Panc1 (cell line): Measurements from ENCODE around the gene ZC3H10. TPM values are rescaled to one million over a fixed set of nuclear protein-coding genes. Genes with fewer than 3 reads are reported as not detected.
A peak's percentile ranks its signal among the peaks of the same experiment; 100 is the strongest.

Experiments used
- ATAC-seq: fragments of 200-7000 bp; cut with Tn5 transposase; 2 replicates; pipeline ENCODE4 v1.9.1; 2020; ENCODE audit warnings: mild to moderate bottlenecking, moderate library complexity
- BruUV-seq: library from RNA; stranded (reverse); fragments of 400-500 nt; replicated peaks from 2 replicates; lab custom pipeline; 2021; lab: Mats Ljungman, UMichigan
- CTCF ChIA-PET: fragments of 300-600 bp; sonication (Branson Sonifier 250); formaldehyde crosslinking; loops from one replicate; lab custom pipeline; 2022; ENCODE audit warnings: antibody characterized with exemption; lab: Charles Lee
- POLR2A ChIA-PET: fragments of 300-600 bp; sonication (Branson Sonifier 250); formaldehyde crosslinking; loops from one replicate; lab custom pipeline; 2022; ENCODE audit warnings: antibody characterized with exemption; lab: Charles Lee
- DNase-seq: peaks from one replicate; pipeline ENCODE4 v3.0.0-alpha.2; 2010; ENCODE audit warnings: low read depth, low spot score
- H3K27ac ChIP-seq: 2 replicates; pipeline ENCODE4 v1.5.1; 2011; ENCODE audit warnings: mild to moderate bottlenecking, low read length, inconsistent platforms
- H3K27me3 ChIP-seq: fragments of 200-500 bp; sonication (Bioruptor generic); 2 replicates; pipeline ENCODE4 v1.6.0; 2014; ENCODE audit warnings: low read length, inconsistent platforms; ENCODE audit not compliant: control insufficient read depth, insufficient read depth
- H3K36me3 ChIP-seq: fragments of 200-500 bp; sonication (Bioruptor generic); 2 replicates; pipeline ENCODE4 v1.5.1; 2014; ENCODE audit warnings: inconsistent platforms, mild to moderate bottlenecking, low read length, moderate library complexity; ENCODE audit not compliant: control insufficient read depth, insufficient read depth
- H3K4me1 ChIP-seq: 2 replicates; pipeline ENCODE4 v1.5.1; 2011; ENCODE audit warnings: inconsistent platforms, mild to moderate bottlenecking, low read length, moderate library complexity; ENCODE audit not compliant: control insufficient read depth, insufficient read depth
- H3K4me3 ChIP-seq, 2 experiments: 2 replicates each; pipeline ENCODE4 v1.5.1; 2011 to 2012; ENCODE audit warnings: low read depth in 2 of 2, low read length in 2 of 2, mild to moderate bottlenecking in 2 of 2, inconsistent platforms in 1 of 2, moderate library complexity in 1 of 2
- H3K9me3 ChIP-seq: fragments of 200-500 bp; sonication (Bioruptor generic); 2 replicates; pipeline ENCODE4 v1.5.1; 2014; ENCODE audit warnings: low read depth, mild to moderate bottlenecking, inconsistent platforms, low read length, moderate library complexity; ENCODE audit not compliant: control insufficient read depth, insufficient read depth
- CTCF ChIP-seq: fragments of 450-650 bp; IDR thresholded peaks from 2 replicates; pipeline ENCODE4 v1.5.1; 2017; ENCODE audit warnings: mild to moderate bottlenecking
- POLR2AphosphoS5 ChIP-seq: IDR thresholded peaks from 2 replicates; pipeline ENCODE4 v1.6.1; 2012; ENCODE audit warnings: mild to moderate bottlenecking, low read depth, low read length, moderate library complexity
- SIN3A ChIP-seq: IDR thresholded peaks from 2 replicates; pipeline ENCODE4 v1.6.1; 2012; ENCODE audit warnings: low read depth, mild to moderate bottlenecking, low read length, moderate library complexity, borderline replicate concordance; ENCODE audit not compliant: insufficient read depth
- TCF7L2 ChIP-seq: IDR thresholded peaks from 2 replicates; pipeline ENCODE4 v1.6.1; 2011; ENCODE audit warnings: mild to moderate bottlenecking, low read depth, low read length, inconsistent platforms
- in situ Hi-C: cut with HindIII; loops from 2 replicates; pipeline ENCODE4 v1.10.0; 2016; ENCODE audit warnings: low sequenced_read_pairs, low pct_unique_long_range_greater_than_20kb
- intact Hi-C: fragments of 100-400 bp; cut with micrococcal nuclease; formaldehyde crosslinking; loops from one replicate; pipeline ENCODE4 v1.10.0; 2022; ENCODE audit not compliant: unreplicated experiment
- total RNA-seq: library from RNA; stranded (reverse); gene quantifications from one replicate; pipeline ENCODE4 v1.2.1, GENCODE V29; 2021; ENCODE audit not compliant: unreplicated experiment
- TF ChIP-seq, protein P1 (sequence below), 2 experiments: IDR thresholded peaks; 2 replicates each; pipeline ENCODE4 v1.6.1; 2011 to 2012; ENCODE audit warnings: low read depth in 2 of 2, control low read depth in 1 of 2, low read length in 1 of 2, mild to moderate bottlenecking in 1 of 2, moderate library complexity in 1 of 2; ENCODE audit not compliant: insufficient read depth in 1 of 2

ZC3H10 gene
- total RNA-seq, 1 experiment from 2014 or later = 6.0 TPM

GRCh38 chr12:56157201-56158028 is 39.3 kb downstream of the ZC3H10 start:
- no TSS peak for BruUV-seq

GRCh38 chr12:56158029-56158925 is 40.2 kb downstream of the ZC3H10 start, which contains the start of gene MYL6:
Gene MYL6 (plus strand): TSS chr12:56158359. CDS start chr12:56158402, 43 bp downstream.
- Histone ChIP-seq H3K27me3 (no peaks in the 10 kb centered on the region), H3K9me3 (no peaks in the 10 kb centered on the region), H3K36me3 (peaks cover 2% of the 10 kb centered on the region; the same call in 1 of the 2 replicates), H3K27ac (peak within 1 kb of the TSS; percentile 92), H3K4me1 (peaks cover 32% of the 10 kb centered on the region), H3K4me3 (peak within 1 kb of the TSS; percentile 74 to 78)
- intact Hi-C loops = loop anchor here (5.0 kb wide), 1 partner anchor 41 kb away; the partner anchor contains the start of genes RPL41 and ZC3H10
- ATAC-seq (peak; percentile 89), DNase-seq (peak; percentile 86)
- TF ChIP-seq SIN3A (peak; percentile 55; the same call in 1 of the 2 replicates), CTCF (no peak), POLR2AphosphoS5 (peak; percentile 99), TCF7L2 (no peak)
- TF ChIP-seq, protein P1, sequence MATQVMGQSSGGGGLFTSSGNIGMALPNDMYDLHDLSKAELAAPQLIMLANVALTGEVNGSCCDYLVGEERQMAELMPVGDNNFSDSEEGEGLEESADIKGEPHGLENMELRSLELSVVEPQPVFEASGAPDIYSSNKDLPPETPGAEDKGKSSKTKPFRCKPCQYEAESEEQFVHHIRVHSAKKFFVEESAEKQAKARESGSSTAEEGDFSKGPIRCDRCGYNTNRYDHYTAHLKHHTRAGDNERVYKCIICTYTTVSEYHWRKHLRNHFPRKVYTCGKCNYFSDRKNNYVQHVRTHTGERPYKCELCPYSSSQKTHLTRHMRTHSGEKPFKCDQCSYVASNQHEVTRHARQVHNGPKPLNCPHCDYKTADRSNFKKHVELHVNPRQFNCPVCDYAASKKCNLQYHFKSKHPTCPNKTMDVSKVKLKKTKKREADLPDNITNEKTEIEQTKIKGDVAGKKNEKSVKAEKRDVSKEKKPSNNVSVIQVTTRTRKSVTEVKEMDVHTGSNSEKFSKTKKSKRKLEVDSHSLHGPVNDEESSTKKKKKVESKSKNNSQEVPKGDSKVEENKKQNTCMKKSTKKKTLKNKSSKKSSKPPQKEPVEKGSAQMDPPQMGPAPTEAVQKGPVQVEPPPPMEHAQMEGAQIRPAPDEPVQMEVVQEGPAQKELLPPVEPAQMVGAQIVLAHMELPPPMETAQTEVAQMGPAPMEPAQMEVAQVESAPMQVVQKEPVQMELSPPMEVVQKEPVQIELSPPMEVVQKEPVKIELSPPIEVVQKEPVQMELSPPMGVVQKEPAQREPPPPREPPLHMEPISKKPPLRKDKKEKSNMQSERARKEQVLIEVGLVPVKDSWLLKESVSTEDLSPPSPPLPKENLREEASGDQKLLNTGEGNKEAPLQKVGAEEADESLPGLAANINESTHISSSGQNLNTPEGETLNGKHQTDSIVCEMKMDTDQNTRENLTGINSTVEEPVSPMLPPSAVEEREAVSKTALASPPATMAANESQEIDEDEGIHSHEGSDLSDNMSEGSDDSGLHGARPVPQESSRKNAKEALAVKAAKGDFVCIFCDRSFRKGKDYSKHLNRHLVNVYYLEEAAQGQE (IDR thresholded peaks at IDR 0.05; ENCODE audit: insufficient read depth in 1 of 2, low read depth in 2 of 2, low read length in 1 of 2) = no peak
- ChIA-PET POLR2A (interaction anchor here (0.7 kb wide), 1 partner anchor 40 kb away, joined by 3 read pairs; no protein-coding TSS in a partner anchor), CTCF (interaction anchor here (1.4 kb wide), 1 partner anchor 32 kb away, joined by 3 read pairs; no protein-coding TSS in a partner anchor)
- no TSS peak for BruUV-seq
- in situ Hi-C loops = no loop called here

More at GRCh38 chr12:56157201-56158028, 39.3 kb downstream of the ZC3H10 start:
- ChIA-PET POLR2A (interaction anchor here (0.7 kb wide), 1 partner anchor 39 kb away, joined by 3 read pairs; no protein-coding TSS in a partner anchor), CTCF (no interaction called here)
- Histone ChIP-seq H3K4me1 (peaks cover 39% of the 10 kb centered on the region), H3K9me3 (no peaks in the 10 kb centered on the region), H3K27ac (peak overlapping the region; percentile 92), H3K27me3 (no peaks in the 10 kb centered on the region), H3K4me3 (peak overlapping the region; percentile 74 to 78), H3K36me3 (peaks cover 2% of the 10 kb centered on the region; the same call in 1 of the 2 replicates)
- in situ Hi-C loops (no loop called here), intact Hi-C loops (loop anchor here (5.0 kb wide), 1 partner anchor 40 kb away; the partner anchor contains the start of genes RPL41 and ZC3H10)
- ATAC-seq (peak; percentile 72), DNase-seq (peak; percentile 43)
- TF ChIP-seq TCF7L2 = no peak
- TF ChIP-seq, protein P1 (IDR thresholded peaks at IDR 0.05; ENCODE audit: insufficient read depth in 1 of 2, low read depth in 2 of 2, low read length in 1 of 2) = no peak; a peak in 1 of 4 replicates
- TF ChIP-seq POLR2AphosphoS5 = peak; percentile 72; the same call in 1 of the 2 replicates
- TF ChIP-seq SIN3A = 0 out of 2 replicates have a peak, but pooled peaks have one; percentile 40
